BLaER1 (cell line): ENCODE measurements around the gene EPHA8.
A peak's percentile ranks its signal among the peaks of the same experiment; 100 is the strongest.

Source experiments
- H3K27ac ChIP-seq: shearing (Covaris generic); formaldehyde crosslinking; 2 replicates; pipeline ENCODE4 v1.8.1; 2022
- H3K27me3 ChIP-seq: shearing (Covaris generic); formaldehyde crosslinking; 2 replicates; pipeline ENCODE4 v1.8.1; 2022
- H3K36me3 ChIP-seq: shearing (Covaris generic); formaldehyde crosslinking; 2 replicates; pipeline ENCODE4 v1.8.1; 2022
- H3K4me1 ChIP-seq: shearing (Covaris generic); formaldehyde crosslinking; 2 replicates; pipeline ENCODE4 v1.8.1; 2022
- H3K4me2 ChIP-seq: shearing (Covaris generic); formaldehyde crosslinking; 2 replicates; pipeline ENCODE4 v1.8.1; 2022
- H3K4me3 ChIP-seq: shearing (Covaris generic); formaldehyde crosslinking; 2 replicates; pipeline ENCODE4 v1.8.1; 2022
- H3K9ac ChIP-seq: shearing (Covaris generic); formaldehyde crosslinking; 2 replicates; pipeline ENCODE4 v1.8.1; 2022
- H3K9me3 ChIP-seq: shearing (Covaris generic); formaldehyde crosslinking; 2 replicates; pipeline ENCODE4 v1.8.1; 2022
- H4K20me1 ChIP-seq: shearing (Covaris generic); formaldehyde crosslinking; 2 replicates; pipeline ENCODE4 v1.8.1; 2022
- Cebpa-rat ChIP-seq: shearing (Covaris generic); IDR thresholded peaks from 2 replicates; pipeline ENCODE4 v1.8.1; 2022

The EPHA8 gene

GRCh38 chr1:22557341-22557950 is 5.8 kb upstream of the EPHA8 start:
- H3K9ac ChIP-seq: no peak overlapping the region
- H4K20me1 ChIP-seq: peaks cover 7% of the 10 kb centered on the region; the same call in 1 of the 2 replicates
- H3K36me3 ChIP-seq: no peaks in the 10 kb centered on the region
- no peaks in the 10 kb centered on the region for H3K4me1 ChIP-seq
- H3K27me3 ChIP-seq: peaks cover 12% of the 10 kb centered on the region
- H3K27ac ChIP-seq: no peak overlapping the region
- no peak for TF ChIP-seq Cebpa-rat
- no peak overlapping the region for H3K4me2 ChIP-seq
- no peak overlapping the region for H3K4me3 ChIP-seq
- no peaks in the 10 kb centered on the region for H3K9me3 ChIP-seq

DNA sequence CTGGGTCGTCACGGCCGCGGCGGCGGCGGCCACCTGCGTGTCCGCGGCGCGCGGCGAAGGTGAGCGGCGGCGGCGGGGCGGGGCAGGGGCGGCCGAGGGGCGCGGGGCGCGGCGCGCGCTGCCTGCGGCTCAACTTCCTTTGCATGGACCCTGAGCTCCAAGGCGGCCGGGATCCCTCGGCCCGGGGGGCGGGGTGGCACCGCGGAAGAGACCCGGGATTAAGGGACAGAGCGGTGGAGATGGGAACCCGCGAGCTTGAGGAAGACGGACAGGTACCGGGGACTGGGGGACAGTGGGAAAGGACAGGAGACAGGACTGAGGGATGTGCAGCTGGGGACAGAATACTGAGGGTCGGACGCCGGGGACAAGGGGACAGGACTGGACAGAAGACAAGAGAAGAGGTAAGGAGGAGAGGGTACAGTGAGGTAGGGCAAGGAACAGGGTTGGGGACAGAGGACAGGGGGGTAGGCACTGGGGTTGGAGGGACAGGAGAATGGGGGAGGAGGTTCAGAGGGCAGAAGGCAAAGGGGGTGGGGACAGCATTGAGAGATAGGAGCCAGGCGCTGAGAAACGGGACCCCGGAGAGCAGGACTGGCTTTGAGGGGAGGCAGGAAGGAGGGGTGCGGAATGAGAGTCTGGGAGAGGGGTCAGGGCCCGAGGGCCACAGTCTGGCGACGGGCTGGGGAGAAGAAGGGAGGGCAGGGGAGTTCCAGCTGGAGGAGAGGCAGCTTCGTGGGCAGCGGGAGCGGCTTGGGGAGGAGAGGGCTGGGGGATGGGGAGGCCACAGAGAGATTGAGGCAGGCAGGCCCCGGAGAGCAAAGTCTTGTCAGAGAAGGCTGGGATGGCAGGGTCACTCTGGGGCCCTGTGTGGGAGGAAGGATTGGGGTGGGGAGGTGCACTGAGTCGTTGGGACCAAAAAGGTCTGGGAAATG is 648 bp downstream of the EPHA8 start:
- Histone ChIP-seq H3K36me3 (no peaks in the 10 kb centered on the region), H4K20me1 (peaks cover 7% of the 10 kb centered on the region; the same call in 1 of the 2 replicates), H3K27ac (no peak overlapping the region), H3K27me3 (peaks cover 33% of the 10 kb centered on the region), H3K9me3 (no peaks in the 10 kb centered on the region), H3K4me1 (no peaks in the 10 kb centered on the region), H3K4me3 (no peak overlapping the region), H3K9ac (no peak overlapping the region), H3K4me2 (no peak overlapping the region)
- no peak for TF ChIP-seq Cebpa-rat

DNA sequence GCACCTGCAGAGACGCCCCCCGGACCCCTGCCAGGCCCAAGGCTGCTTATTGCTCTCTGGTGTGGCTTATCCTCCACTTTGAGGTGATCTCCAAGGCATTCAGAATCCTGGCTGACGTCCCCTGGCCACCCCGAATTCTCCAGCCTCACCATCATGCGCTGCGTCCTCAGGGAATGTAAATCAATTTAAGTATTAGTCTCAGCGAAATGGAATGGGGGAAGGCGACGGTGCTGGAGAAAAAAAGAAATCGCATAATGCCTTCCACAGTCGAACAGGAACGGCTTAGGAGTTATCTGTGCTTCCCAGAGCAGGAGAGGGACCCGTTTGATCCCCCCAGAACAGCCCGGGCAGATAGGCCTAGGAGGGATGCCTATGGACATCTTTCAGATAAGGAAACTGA is 2.9 kb downstream of the EPHA8 start:
- Histone ChIP-seq H3K4me1 (no peaks in the 10 kb centered on the region), H3K4me3 (no peak overlapping the region), H3K36me3 (no peaks in the 10 kb centered on the region), H3K27ac (no peak overlapping the region), H4K20me1 (peaks cover 3% of the 10 kb centered on the region; the same call in 1 of the 2 replicates), H3K27me3 (peaks cover 33% of the 10 kb centered on the region), H3K4me2 (no peak overlapping the region), H3K9me3 (no peaks in the 10 kb centered on the region), H3K9ac (no peak overlapping the region)
- no peak for TF ChIP-seq Cebpa-rat

DNA sequence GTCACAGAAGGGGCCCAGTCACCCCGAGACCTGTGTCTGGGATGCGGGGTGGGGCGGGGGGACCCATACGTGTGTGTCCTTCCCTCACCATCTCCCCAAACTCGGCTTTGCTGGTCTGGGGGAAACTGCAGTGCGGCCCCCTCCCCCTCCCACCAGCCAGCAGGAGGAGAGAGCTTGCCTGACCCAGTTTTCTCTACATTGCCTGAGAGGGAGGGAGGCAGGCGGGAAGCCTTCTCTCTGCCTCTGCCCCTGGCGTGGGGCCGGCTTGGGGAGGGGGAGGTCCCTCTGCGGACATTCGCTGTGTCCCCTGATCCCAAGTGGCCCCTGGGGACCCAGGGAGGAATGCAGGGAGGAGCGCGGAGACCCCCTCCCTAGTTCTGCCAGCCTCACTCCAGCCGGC is 3.9 kb downstream of the EPHA8 start:
- Histone ChIP-seq H3K4me3 (no peak overlapping the region), H3K9ac (no peak overlapping the region), H3K4me2 (no peak overlapping the region), H3K27me3 (peaks cover 24% of the 10 kb centered on the region), H4K20me1 (no peaks in the 10 kb centered on the region), H3K36me3 (no peaks in the 10 kb centered on the region), H3K4me1 (no peaks in the 10 kb centered on the region; the same call in 1 of the 2 replicates), H3K27ac (no peak overlapping the region), H3K9me3 (no peaks in the 10 kb centered on the region)
- no peak for TF ChIP-seq Cebpa-rat

DNA sequence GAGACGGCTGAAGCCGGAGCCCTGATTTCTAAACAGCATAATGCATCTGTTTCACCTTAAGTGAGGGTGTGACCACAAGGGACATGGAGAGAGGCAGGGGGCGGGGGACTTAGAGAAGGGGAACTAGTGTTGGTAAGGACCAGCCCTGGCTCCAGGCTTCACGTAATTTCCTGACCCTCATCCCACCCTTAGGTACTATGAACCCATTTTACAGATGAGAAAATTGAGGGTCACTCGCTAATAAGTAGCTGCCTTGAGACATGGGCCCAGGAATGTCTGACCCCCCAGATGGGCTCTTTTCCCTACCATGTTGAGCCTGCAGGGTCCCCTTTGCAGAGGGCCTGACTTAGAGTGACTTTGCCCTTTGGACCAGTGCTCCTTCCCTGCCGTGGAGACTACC is 4.7 kb downstream of the EPHA8 start:
- Histone ChIP-seq H3K4me2 (no peak overlapping the region), H3K27ac (no peak overlapping the region), H3K9ac (no peak overlapping the region), H4K20me1 (no peaks in the 10 kb centered on the region), H3K4me1 (peaks cover 6% of the 10 kb centered on the region), H3K9me3 (no peaks in the 10 kb centered on the region), H3K36me3 (no peaks in the 10 kb centered on the region), H3K27me3 (peaks cover 16% of the 10 kb centered on the region), H3K4me3 (no peak overlapping the region)
- TF ChIP-seq Cebpa-rat: no peak

DNA sequence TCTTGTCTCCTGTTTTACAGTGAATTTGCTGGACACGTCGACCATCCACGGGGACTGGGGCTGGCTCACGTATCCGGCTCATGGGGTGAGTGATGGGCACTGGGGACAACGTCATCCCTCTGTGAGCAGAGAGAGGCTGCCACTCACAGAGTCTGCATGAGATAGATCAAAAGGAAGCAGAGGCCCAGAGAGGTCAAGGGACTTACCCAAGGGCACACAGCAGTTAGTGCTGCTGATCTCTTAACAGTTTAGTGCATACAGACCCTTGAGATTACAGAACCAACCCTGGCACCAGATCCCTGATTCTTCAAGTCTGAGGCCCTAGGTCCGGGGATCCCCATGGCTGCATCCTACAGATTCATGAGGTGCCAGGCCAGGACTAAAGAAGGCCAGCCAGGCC is 6.0 kb downstream of the EPHA8 start:
- H3K36me3 ChIP-seq: no peaks in the 10 kb centered on the region
- H3K27me3 ChIP-seq: peaks cover 7% of the 10 kb centered on the region; the same call in 1 of the 2 replicates
- TF ChIP-seq Cebpa-rat: no peak
- H3K4me2 ChIP-seq: no peak overlapping the region
- H3K9ac ChIP-seq: no peak overlapping the region
- H3K27ac ChIP-seq: no peak overlapping the region
- H4K20me1 ChIP-seq: no peaks in the 10 kb centered on the region
- H3K4me1 ChIP-seq: peaks cover 14% of the 10 kb centered on the region
- H3K9me3 ChIP-seq: no peaks in the 10 kb centered on the region
- no peak overlapping the region for H3K4me3 ChIP-seq

- Histone ChIP-seq H3K4me2 (no peak overlapping the region), H3K36me3 (no peaks in the 10 kb centered on the region), H3K4me1 (peaks cover 14% of the 10 kb centered on the region), H4K20me1 (no peaks in the 10 kb centered on the region), H3K9ac (no peak overlapping the region), H3K4me3 (no peak overlapping the region), H3K9me3 (no peaks in the 10 kb centered on the region), H3K27ac (no peak overlapping the region), H3K27me3 (no peaks in the 10 kb centered on the region)
- no peak for TF ChIP-seq Cebpa-rat
Measured at GRCh38 chr1:22570140-22570909, 7.0 kb downstream of the EPHA8 start.

DNA sequence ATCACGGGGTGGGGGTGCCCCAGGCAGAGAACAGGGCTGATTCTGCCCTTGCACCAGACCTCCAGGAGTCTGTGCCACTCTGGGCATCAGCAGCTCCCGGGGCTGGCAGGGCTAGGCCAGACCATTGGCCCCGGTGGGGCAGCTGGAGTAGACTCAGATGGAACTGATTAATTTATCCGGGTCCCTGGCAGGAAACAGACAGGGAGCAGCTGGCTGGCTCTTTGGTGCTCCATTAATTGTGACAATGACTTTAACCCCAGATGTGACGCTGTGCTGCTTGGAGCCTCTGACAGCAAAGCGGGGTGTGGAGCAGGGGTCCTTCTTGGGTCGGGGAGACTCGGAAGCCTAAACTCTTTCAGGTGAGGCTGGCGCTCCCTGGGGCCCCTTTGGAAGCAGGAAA is 9.5 kb downstream of the EPHA8 start:
- H3K4me3 ChIP-seq: no peak overlapping the region
- H3K9me3 ChIP-seq: peaks cover 5% of the 10 kb centered on the region
- no peaks in the 10 kb centered on the region for H4K20me1 ChIP-seq
- H3K27ac ChIP-seq: no peak overlapping the region
- TF ChIP-seq Cebpa-rat: no peak
- H3K4me1 ChIP-seq: peaks cover 14% of the 10 kb centered on the region
- H3K27me3 ChIP-seq: no peaks in the 10 kb centered on the region
- H3K36me3 ChIP-seq: no peaks in the 10 kb centered on the region
- H3K9ac ChIP-seq: no peak overlapping the region
- H3K4me2 ChIP-seq: peak overlapping the region; percentile 60

- no peaks in the 10 kb centered on the region for H3K36me3 ChIP-seq
- peaks cover 14% of the 10 kb centered on the region for H3K4me1 ChIP-seq
- TF ChIP-seq Cebpa-rat: no peak
- H4K20me1 ChIP-seq: no peaks in the 10 kb centered on the region
- H3K27ac ChIP-seq: no peak overlapping the region
- peak overlapping the region; percentile 60 for H3K4me2 ChIP-seq
- no peak overlapping the region for H3K9ac ChIP-seq
- H3K9me3 ChIP-seq: peaks cover 9% of the 10 kb centered on the region
- H3K27me3 ChIP-seq: no peaks in the 10 kb centered on the region
- no peak overlapping the region for H3K4me3 ChIP-seq
Measured at GRCh38 chr1:22573237-22573636, 9.9 kb downstream of the EPHA8 start.
